Naive thymus-derived CD4-positive, alpha-beta T cell (primary cell): ENCODE measurements around the gene CAV3. TPM values are rescaled to one million over a fixed set of nuclear protein-coding genes. Genes with fewer than 3 reads are reported as not detected.
"Not testable (repeated sequence)": the region's sequence is repeated elsewhere in the genome, so short reads cannot be mapped to it uniquely, and the experiment has no call there.

Source experiments
- ATAC-seq: fragments of 150-1000 bp; cut with Tn5 transposase; 2 replicates; pipeline ENCODE4 v1.10.0; 2021; ENCODE audit warnings: mild to moderate bottlenecking, moderate library complexity
- CTCF ChIA-PET: fragments of 350-600 bp; sonication (Branson Sonifier 250); formaldehyde crosslinking; loops from one replicate; lab custom pipeline; 2021; ENCODE audit warnings: antibody characterized with exemption; lab: Charles Lee
- POLR2A ChIA-PET: fragments of 350-600 bp; sonication (Branson Sonifier 250); formaldehyde crosslinking; loops from one replicate; lab custom pipeline; 2021; ENCODE audit warnings: antibody characterized with exemption, inconsistent platforms; lab: Charles Lee
- DNase-seq, 9 donors: peaks; one replicate each; pipeline versions ENCODE4 v3.0.0 to v3.0.0-alpha.2; 2020 to 2022; ENCODE audit warnings: mixed read lengths in 1 of 9
- H3K27ac ChIP-seq: one replicate; pipeline ENCODE4 v1.7.0; 2013; ENCODE audit warnings: mild to moderate bottlenecking, low read depth, low read length, moderate library complexity
- H3K27me3 ChIP-seq, 2 donors: one replicate each; pipeline ENCODE4 v1.7.0; 2013; ENCODE audit warnings: low read length in 2 of 2, mild to moderate bottlenecking in 2 of 2, moderate library complexity in 2 of 2; ENCODE audit not compliant: control insufficient read depth in 2 of 2, insufficient read depth in 2 of 2
- H3K36me3 ChIP-seq, 3 experiments: 1 replicate in 2 of 3; 2 replicates in 1 of 3; pipeline ENCODE4 v1.7.0; 2013; ENCODE audit warnings: low read length in 3 of 3, mild to moderate bottlenecking in 3 of 3, moderate library complexity in 1 of 3; ENCODE audit not compliant: insufficient read depth in 3 of 3, control insufficient read depth in 2 of 3
- H3K4me1 ChIP-seq, 2 donors: one replicate each; pipeline ENCODE4 v1.7.0; 2013; ENCODE audit warnings: low read length in 2 of 2, mild to moderate bottlenecking in 2 of 2, moderate library complexity in 1 of 2; ENCODE audit not compliant: control insufficient read depth in 2 of 2, insufficient read depth in 2 of 2
- H3K4me3 ChIP-seq: 2 replicates; pipeline ENCODE4 v1.7.0; 2013; ENCODE audit warnings: mild to moderate bottlenecking, low read length
- H3K9me3 ChIP-seq, 3 experiments: 1 replicate in 2 of 3; 2 replicates in 1 of 3; pipeline ENCODE4 v1.7.0; 2013; ENCODE audit warnings: low read length in 3 of 3; ENCODE audit not compliant: control insufficient read depth in 2 of 3
- H3K27ac Mint-ChIP-seq, 9 donors: one replicate each; pipeline ENCODE4 v1.8.0; 2020 to 2022; ENCODE audit warnings: mixed read lengths in 9 of 9, mild to moderate bottlenecking in 8 of 9, moderate library complexity in 5 of 9, inconsistent platforms in 2 of 9
- H3K27me3 Mint-ChIP-seq, 5 donors: one replicate each; pipeline ENCODE4 v1.8.0; 2021 to 2022; ENCODE audit warnings: mixed read lengths in 5 of 5, mild to moderate bottlenecking in 1 of 5
- H3K36me3 Mint-ChIP-seq, 5 donors: one replicate each; pipeline ENCODE4 v1.8.0; 2020 to 2022; ENCODE audit warnings: mixed read lengths in 5 of 5, mild to moderate bottlenecking in 3 of 5, inconsistent platforms in 1 of 5
- H3K4me1 Mint-ChIP-seq, 7 donors: one replicate each; pipeline ENCODE4 v1.8.0; 2020 to 2022; ENCODE audit warnings: mixed read lengths in 7 of 7, mild to moderate bottlenecking in 3 of 7, inconsistent platforms in 1 of 7
- H3K4me3 Mint-ChIP-seq, 10 donors: one replicate each; pipeline ENCODE4 v1.8.0; 2020 to 2022; ENCODE audit warnings: mild to moderate bottlenecking in 10 of 10, mixed read lengths in 10 of 10, moderate library complexity in 6 of 10, inconsistent platforms in 2 of 10
- H3K9me3 Mint-ChIP-seq, 11 donors: one replicate each; pipeline ENCODE4 v1.8.0; 2020 to 2022; ENCODE audit warnings: mixed read lengths in 11 of 11, mild to moderate bottlenecking in 4 of 11, inconsistent platforms in 1 of 11, moderate library complexity in 1 of 11
- intact Hi-C, 2 donors: fragments of 100-400 bp; cut with micrococcal nuclease; formaldehyde crosslinking; loops; one replicate each; pipeline ENCODE4 v1.15.1; 2023
- polyA plus RNA-seq, 2 donors: library from polyadenylated mRNA; unstranded; fragments of 300-500 nt; fragmentation: Illumina TruSeq; gene quantifications; one replicate each; pipeline ENCODE4 v1.2.3, GENCODE V29; 2021
- total RNA-seq, 6 experiments: library from RNA in 5 of 6; stranded (reverse) in 5 of 6; gene quantifications; 1 replicate in 5 of 6; 2 replicates in 1 of 6; pipeline ENCODE4 v1.2.3 and lab custom pipeline; 2021 to 2026

Gene CAV3
- total and polyA plus RNA-seq, 7 experiments from 2014 or later, result not detected

DNA sequence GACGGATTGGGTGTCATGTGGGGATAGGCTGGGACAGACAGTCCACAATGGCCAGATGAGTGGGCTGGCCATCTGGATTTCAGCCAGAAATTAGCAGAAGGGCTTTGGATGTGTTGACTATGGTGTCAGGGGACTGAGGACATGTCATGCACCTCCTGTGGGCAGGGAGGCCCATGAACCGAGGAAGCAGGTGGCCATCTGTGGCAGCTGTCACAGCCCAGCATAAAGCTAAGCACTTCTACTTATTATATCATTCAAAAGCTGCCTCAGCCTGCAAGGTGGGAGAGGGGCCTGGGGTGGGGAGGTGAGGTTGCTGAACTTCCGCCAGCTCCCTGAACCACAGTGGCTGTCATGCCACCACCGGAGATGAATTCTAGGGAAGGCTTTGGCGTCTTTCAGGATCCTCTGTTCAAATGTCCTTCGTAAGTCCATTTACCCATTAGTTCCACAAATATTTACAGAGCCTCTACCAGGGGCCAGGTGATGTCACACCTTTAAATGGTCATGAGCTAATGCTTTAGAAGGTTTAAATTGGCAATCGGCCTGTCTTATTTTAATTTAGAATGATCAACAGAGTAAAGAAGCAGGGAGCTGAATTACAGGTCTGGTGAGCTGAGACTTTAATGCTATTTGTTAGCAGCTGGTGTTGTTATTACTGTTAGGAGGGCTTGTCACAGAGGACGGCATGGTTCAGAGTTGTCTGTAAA, 23.6 kb upstream of the CAV3 start:
- H3K4me3 Mint-ChIP-seq, result no peak overlapping the region
- H3K27me3 Mint-ChIP-seq, result peaks cover 0 to 15% (median 3%) of the 10 kb centered on the region in 5 donors
- no peaks in the 10 kb centered on the region for H3K4me1 ChIP-seq
- H3K36me3 Mint-ChIP-seq, result no peaks in the 10 kb centered on the region
- no peak overlapping the region for H3K4me3 ChIP-seq
- intact Hi-C loops, result no loop called here
- no peak for ATAC-seq
- ChIA-PET POLR2A (no interaction called here), CTCF (no interaction called here)
- H3K27ac ChIP-seq, result no peak overlapping the region
- H3K27ac Mint-ChIP-seq, result no peak overlapping the region
- no peaks in the 10 kb centered on the region for H3K27me3 ChIP-seq
- H3K9me3 ChIP-seq, result no peaks in the 10 kb centered on the region
- H3K36me3 ChIP-seq, result no peaks in the 10 kb centered on the region
- no peak for DNase-seq
- H3K9me3 Mint-ChIP-seq, result peaks cover 0 to 13% (median 3%) of the 10 kb centered on the region in 11 donors
- no peaks in the 10 kb centered on the region for H3K4me1 Mint-ChIP-seq

DNA sequence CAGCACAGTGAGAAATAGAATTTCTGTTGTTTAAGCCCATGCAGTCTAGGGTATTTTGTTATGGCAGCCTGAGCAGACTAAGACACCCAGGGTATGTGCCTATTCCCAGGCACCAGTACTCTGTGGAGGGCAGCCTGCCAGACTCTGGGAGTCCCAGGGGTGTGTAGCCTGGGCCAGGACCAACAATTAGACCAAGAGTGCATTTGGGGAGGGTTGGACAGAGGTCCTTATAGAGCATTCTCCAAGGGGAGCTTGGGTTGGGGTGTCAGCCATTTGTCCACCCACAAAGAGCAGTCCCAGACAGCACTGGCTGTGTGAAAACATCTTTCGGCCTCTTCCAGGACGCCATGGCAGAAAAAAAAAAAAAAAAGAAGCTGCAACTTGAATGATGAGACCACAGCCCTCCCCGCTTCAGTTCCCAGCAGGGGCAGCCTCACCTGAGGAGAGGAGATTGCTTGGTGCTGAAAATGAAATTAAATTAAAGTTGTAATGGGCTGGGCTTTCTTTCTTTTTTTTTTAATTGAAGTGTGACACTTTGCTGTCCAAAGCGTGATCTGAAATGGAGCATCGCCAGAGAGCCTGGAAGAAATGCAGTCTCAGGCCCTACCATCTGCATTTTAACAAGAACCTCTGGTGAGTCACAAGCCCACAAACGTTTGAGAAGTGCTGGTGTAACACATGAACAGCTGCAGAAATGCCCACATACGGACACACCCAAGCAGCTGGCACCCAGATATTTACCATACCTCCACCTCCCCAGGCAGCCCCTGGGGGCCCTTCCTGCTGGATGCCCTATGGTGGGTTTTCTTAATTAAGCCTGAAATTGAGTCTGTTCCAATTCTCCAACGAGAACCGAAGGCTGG, 21.3 kb upstream of the CAV3 start:
- no peaks in the 10 kb centered on the region for H3K27me3 ChIP-seq
- H3K4me3 ChIP-seq, result no peak overlapping the region
- Mint-ChIP-seq H3K4me1 (no peaks in the 10 kb centered on the region), H3K27ac (no peak overlapping the region), H3K27me3 (peaks cover 0 to 24% (median 3%) of the 10 kb centered on the region in 5 donors), H3K9me3 (peaks cover 0 to 12% (median 2%) of the 10 kb centered on the region in 11 donors), H3K4me3 (no peak overlapping the region), H3K36me3 (peaks cover 0 to 4% (median 0%) of the 10 kb centered on the region in 5 donors)
- no peaks in the 10 kb centered on the region for H3K9me3 ChIP-seq
- ATAC-seq, result no peak
- CTCF ChIA-PET, result no interaction called here
- no peak for DNase-seq
- intact Hi-C loops, result no loop called here
- POLR2A ChIA-PET, result no interaction called here
- H3K4me1 ChIP-seq, result no peaks in the 10 kb centered on the region
- no peak overlapping the region for H3K27ac ChIP-seq
- no peaks in the 10 kb centered on the region for H3K36me3 ChIP-seq

- Histone ChIP-seq H3K4me3 (no peak overlapping the region), H3K27me3 (no peaks in the 10 kb centered on the region), H3K4me1 (no peaks in the 10 kb centered on the region), H3K27ac (no peak overlapping the region), H3K9me3 (no peaks in the 10 kb centered on the region), H3K36me3 (no peaks in the 10 kb centered on the region)
- POLR2A ChIA-PET, result no interaction called here
- ATAC-seq (no peak), DNase-seq (no peak)
- CTCF ChIA-PET, result no interaction called here
- H3K27ac Mint-ChIP-seq, result no peak overlapping the region
- H3K27me3 Mint-ChIP-seq, result peaks cover 0 to 24% (median 3%) of the 10 kb centered on the region in 5 donors
- no peaks in the 10 kb centered on the region for H3K4me1 Mint-ChIP-seq
- intact Hi-C loops, result no loop called here
- H3K9me3 Mint-ChIP-seq, result peaks cover 0 to 12% (median 2%) of the 10 kb centered on the region in 11 donors
- no peak overlapping the region for H3K4me3 Mint-ChIP-seq
- H3K36me3 Mint-ChIP-seq, result peaks cover 0 to 4% (median 0%) of the 10 kb centered on the region in 5 donors
These were observed 20.7 kb upstream of the CAV3 start for GRCh38 chr3:8712908-8713255.

GRCh38 chr3:8713901-8714759, 19.5 kb upstream of the CAV3 start:
- ATAC-seq (no peak), DNase-seq (no peak)
- Mint-ChIP-seq H3K4me1 (no peaks in the 10 kb centered on the region), H3K27me3 (peaks cover 0 to 24% (median 3%) of the 10 kb centered on the region in 5 donors), H3K36me3 (peaks cover 0 to 4% (median 0%) of the 10 kb centered on the region in 5 donors), H3K27ac (no peak overlapping the region), H3K9me3 (peaks cover 0 to 12% (median 2%) of the 10 kb centered on the region in 11 donors), H3K4me3 (no peak overlapping the region)
- ChIA-PET CTCF (no interaction called here), POLR2A (no interaction called here)
- Histone ChIP-seq H3K27me3 (no peaks in the 10 kb centered on the region), H3K4me1 (no peaks in the 10 kb centered on the region), H3K4me3 (no peak overlapping the region), H3K27ac (no peak overlapping the region), H3K36me3 (no peaks in the 10 kb centered on the region), H3K9me3 (no peaks in the 10 kb centered on the region)
- intact Hi-C loops, result no loop called here

DNA sequence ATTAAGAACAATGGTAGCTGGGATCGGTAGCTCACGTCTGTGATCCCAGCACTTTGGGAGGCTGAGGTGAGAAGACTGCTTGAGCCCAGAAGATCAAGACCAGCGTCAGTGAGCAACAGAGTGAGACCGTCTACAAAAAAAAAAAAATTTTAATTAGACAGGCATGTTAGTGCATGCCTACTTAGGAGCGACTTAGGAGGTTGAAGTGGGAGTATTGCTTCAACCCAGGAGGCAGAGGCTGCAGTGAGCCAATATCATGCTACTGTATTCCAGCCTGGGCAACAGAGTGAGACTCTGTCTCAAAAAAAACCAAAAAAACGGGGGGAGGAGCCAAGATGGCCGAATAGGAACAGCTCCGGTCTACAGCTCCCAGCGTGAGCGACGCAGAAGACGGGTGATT, 17.8 kb upstream of the CAV3 start:
- not testable (repeated sequence) for H3K27ac Mint-ChIP-seq, H3K4me1 Mint-ChIP-seq

GRCh38 chr3:8722808-8723207, 10.8 kb upstream of the CAV3 start:
- no peaks in the 10 kb centered on the region for H3K9me3 ChIP-seq
- Mint-ChIP-seq H3K4me1 (peaks cover 0 to 7% (median 0%) of the 10 kb centered on the region in 7 donors), H3K9me3 (peaks cover 2 to 35% (median 9%) of the 10 kb centered on the region in 11 donors), H3K27ac (no peak overlapping the region), H3K4me3 (no peak overlapping the region), H3K27me3 (peaks cover 0 to 8% (median 0%) of the 10 kb centered on the region in 5 donors), H3K36me3 (no peaks in the 10 kb centered on the region)
- ChIA-PET CTCF (no interaction called here), POLR2A (no interaction called here)
- intact Hi-C loops, result no loop called here
- DNase-seq, result no peak
- H3K4me3 ChIP-seq, result no peak overlapping the region
- H3K27me3 ChIP-seq, result no peaks in the 10 kb centered on the region
- no peak overlapping the region for H3K27ac ChIP-seq
- ATAC-seq, result no peak
- H3K4me1 ChIP-seq, result no peaks in the 10 kb centered on the region
- no peaks in the 10 kb centered on the region for H3K36me3 ChIP-seq

More for the DNA sequence above, 17.8 kb upstream of the CAV3 start:
- H3K27me3 ChIP-seq, H3K36me3 Mint-ChIP-seq, H3K4me3 Mint-ChIP-seq, H3K4me3 ChIP-seq, ATAC-seq, POLR2A ChIA-PET, H3K36me3 ChIP-seq, CTCF ChIA-PET, DNase-seq, intact Hi-C loops, H3K27ac ChIP-seq, H3K4me1 ChIP-seq, H3K9me3 ChIP-seq: not testable (repeated sequence)
- peaks cover 0 to 12% (median 2%) of the 10 kb centered on the region in 11 donors for H3K9me3 Mint-ChIP-seq
- peaks cover 0 to 24% (median 3%) of the 10 kb centered on the region in 5 donors for H3K27me3 Mint-ChIP-seq
